Type B pancreatic cell (in vitro differentiated cells): ENCODE data around the gene C1orf35. TPM values are rescaled to one million over a fixed set of nuclear protein-coding genes. Genes with fewer than 3 reads are reported as not detected.

Experiments
- DNase-seq: peaks from one replicate; pipeline ENCODE4 v3.0.0; 2021; ENCODE audit warnings: mixed read lengths; ENCODE audit not compliant: unreplicated experiment; ENCODE audit errors: extremely low spot score
- H3K27ac Mint-ChIP-seq: 2 replicates; pipeline ENCODE4 v1.8.0; 2021; ENCODE audit warnings: mild to moderate bottlenecking, mixed read lengths
- H3K27me3 Mint-ChIP-seq: 2 replicates; pipeline ENCODE4 v1.8.0; 2021; ENCODE audit warnings: mixed read lengths
- H3K36me3 Mint-ChIP-seq: 2 replicates; pipeline ENCODE4 v1.8.0; 2021; ENCODE audit warnings: mixed read lengths
- H3K4me1 Mint-ChIP-seq: one replicate; pipeline ENCODE4 v1.8.0; 2021; ENCODE audit warnings: mixed read lengths; ENCODE audit not compliant: unreplicated experiment
- H3K4me3 Mint-ChIP-seq: 2 replicates; pipeline ENCODE4 v1.8.0; 2021; ENCODE audit warnings: mild to moderate bottlenecking, mixed read lengths
- H3K9me3 Mint-ChIP-seq: 2 replicates; pipeline ENCODE4 v1.8.0; 2021; ENCODE audit warnings: mixed read lengths
- total RNA-seq: library from RNA; stranded (reverse); gene quantifications from 2 replicates; pipeline ENCODE4 v1.2.1, GENCODE V29; 2021; ENCODE audit warnings: low replicate concordance
- TF ChIP-seq, protein P1 (sequence below): fragments of 200-600 bp; sonication (generic); conservative IDR thresholded peaks from 2 replicates; pipeline ENCODE4 v1.5.0; 2021; ENCODE audit warnings: antibody characterized with exemption, mild to moderate bottlenecking

Gene C1orf35
- total RNA-seq, 1 donor from 2014 or later = 23.3 TPM

DNA sequence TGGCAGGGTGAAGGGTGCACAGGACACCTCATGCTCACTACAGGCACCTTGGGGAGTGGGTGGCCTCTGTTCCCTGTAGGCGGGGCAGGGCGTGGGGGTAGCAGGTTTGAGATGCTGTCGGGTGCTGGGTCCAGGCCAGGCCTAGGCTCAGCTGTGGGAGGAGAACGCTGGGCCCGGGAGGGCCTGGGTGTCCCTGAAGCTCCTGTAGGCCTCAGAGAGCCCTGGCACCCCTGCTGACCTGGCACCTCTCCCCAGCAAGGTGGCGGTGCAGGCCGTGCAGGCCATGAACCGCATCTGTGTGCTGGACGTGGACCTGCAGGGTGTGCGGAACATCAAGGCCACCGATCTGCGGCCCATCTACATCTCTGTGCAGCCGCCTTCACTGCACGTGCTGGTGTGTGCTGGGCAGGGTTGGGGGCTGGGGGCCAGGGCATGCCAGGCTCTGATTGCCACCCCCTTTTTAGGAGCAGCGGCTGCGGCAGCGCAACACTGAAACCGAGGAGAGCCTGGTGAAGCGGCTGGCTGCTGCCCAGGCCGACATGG is 44.1 kb upstream of the C1orf35 start:
- H3K36me3 Mint-ChIP-seq = no peaks in the 10 kb centered on the region
- no peak overlapping the region for H3K27ac Mint-ChIP-seq
- H3K4me1 Mint-ChIP-seq = peaks cover 15% of the 10 kb centered on the region
- H3K27me3 Mint-ChIP-seq = no peaks in the 10 kb centered on the region
- DNase-seq = no peak
- H3K4me3 Mint-ChIP-seq = no peak overlapping the region
- no peaks in the 10 kb centered on the region for H3K9me3 Mint-ChIP-seq
- TF ChIP-seq, protein P1, sequence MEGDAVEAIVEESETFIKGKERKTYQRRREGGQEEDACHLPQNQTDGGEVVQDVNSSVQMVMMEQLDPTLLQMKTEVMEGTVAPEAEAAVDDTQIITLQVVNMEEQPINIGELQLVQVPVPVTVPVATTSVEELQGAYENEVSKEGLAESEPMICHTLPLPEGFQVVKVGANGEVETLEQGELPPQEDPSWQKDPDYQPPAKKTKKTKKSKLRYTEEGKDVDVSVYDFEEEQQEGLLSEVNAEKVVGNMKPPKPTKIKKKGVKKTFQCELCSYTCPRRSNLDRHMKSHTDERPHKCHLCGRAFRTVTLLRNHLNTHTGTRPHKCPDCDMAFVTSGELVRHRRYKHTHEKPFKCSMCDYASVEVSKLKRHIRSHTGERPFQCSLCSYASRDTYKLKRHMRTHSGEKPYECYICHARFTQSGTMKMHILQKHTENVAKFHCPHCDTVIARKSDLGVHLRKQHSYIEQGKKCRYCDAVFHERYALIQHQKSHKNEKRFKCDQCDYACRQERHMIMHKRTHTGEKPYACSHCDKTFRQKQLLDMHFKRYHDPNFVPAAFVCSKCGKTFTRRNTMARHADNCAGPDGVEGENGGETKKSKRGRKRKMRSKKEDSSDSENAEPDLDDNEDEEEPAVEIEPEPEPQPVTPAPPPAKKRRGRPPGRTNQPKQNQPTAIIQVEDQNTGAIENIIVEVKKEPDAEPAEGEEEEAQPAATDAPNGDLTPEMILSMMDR = no peak

DNA sequence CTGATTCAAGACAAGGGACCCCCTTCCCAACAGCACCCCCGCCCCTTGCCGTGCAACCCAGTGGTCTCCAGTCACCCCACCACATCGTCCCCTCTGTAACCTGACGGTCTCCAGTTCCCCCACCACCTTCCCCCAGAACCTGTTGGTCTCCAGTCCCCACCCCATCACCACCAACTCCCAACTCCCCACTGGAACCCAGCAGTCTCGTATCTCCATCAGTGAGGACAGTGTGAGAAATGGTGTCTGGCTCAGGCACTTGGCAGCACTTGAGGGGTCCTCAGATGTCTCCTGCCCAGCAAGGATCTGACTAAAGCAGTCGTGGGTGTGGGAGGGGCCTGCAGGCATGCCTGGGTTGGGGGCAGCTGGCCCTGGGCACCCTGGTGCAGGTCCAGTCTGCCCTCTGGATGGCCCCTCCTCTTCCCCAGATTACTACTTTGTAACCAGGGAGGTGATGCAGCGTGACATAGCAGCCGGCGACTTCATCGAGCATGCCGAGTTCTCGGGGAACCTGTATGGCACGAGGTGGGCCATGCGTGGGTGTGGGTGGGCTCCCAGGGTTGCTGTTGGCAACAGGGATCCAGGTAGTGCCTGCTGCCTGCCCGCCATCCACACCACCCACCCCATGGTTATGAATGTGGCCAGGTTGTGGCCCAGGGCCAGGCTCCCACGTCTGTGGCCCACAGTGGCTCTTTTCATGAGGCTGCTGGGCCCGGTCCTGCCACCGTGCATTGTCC is 43.5 kb upstream of the C1orf35 start:
- no peaks in the 10 kb centered on the region for H3K27me3 Mint-ChIP-seq

DNA sequence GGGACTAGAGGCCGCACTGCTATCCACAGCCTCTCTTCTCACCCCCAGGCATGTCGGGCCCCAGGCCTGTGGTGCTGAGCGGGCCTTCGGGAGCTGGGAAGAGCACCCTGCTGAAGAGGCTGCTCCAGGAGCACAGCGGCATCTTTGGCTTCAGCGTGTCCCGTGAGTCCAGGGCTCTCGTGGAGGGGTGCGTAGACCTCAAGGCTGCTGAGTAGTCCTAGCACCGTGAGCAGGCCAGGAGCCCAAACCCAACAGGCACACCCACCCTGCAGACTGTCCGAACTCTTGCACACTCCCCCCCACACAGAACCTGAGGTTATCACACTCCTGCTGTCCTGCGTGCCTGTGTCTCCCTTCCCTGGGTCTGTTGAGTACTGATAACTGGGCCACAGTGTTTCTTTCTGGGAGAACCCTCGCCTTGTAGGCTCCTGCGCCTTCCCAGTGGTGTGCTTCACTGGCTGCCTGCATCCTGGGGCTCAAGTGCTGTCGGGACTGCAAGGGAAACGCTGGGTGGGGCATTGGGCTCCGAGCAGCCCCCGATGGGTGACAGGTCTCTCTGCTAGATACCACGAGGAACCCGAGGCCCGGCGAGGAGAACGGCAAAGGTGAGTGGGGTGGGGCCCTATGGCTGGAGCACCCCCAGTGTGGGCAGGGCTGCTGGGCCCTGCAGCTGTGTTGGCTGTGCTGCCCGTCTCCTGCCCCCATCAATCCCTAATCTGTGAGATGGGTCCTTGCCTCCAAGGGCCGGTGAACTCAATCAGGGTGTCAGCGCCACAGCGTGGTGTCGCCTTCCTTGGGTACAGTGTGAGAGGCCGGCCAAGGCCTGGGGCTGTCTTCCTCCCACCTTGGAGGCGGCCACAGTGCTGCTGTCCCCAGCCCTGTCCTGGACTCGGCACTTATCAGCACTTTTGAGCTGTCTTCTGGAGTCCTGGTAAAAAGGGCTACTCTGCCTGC is 42.6 kb upstream of the C1orf35 start:
- Mint-ChIP-seq H3K9me3 (no peaks in the 10 kb centered on the region), H3K4me3 (no peak overlapping the region), H3K27me3 (no peaks in the 10 kb centered on the region), H3K4me1 (peaks cover 15% of the 10 kb centered on the region), H3K36me3 (no peaks in the 10 kb centered on the region), H3K27ac (no peak overlapping the region)
- TF ChIP-seq, protein P1 = no peak
- no peak for DNase-seq

More for the DNA sequence above, 43.5 kb upstream of the C1orf35 start:
- no peaks in the 10 kb centered on the region for H3K36me3 Mint-ChIP-seq
- no peaks in the 10 kb centered on the region for H3K9me3 Mint-ChIP-seq
- no peak overlapping the region for H3K4me3 Mint-ChIP-seq
- peaks cover 15% of the 10 kb centered on the region for H3K4me1 Mint-ChIP-seq
- no peak overlapping the region for H3K27ac Mint-ChIP-seq
- TF ChIP-seq, protein P1 = no peak
- DNase-seq = no peak

DNA sequence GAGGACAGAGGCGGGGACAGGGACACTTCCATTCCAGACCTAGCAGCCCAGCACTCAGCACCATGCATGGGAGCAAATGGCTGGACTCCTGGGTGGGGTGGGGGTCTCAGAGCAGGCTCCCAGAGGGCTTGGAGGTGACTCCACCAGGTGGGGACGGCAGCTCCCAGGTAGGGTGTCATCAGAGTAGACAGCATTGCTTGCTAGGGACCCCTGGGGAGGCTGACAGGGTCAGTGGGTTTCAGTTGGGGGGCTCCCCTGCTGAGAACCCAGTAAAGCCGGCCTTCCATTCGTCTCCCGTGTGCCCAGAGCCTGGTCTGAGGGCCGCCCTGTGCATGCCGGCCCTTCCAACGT is 41.8 kb upstream of the C1orf35 start:
- Mint-ChIP-seq H3K4me1 (peaks cover 15% of the 10 kb centered on the region), H3K9me3 (no peaks in the 10 kb centered on the region), H3K27ac (peak overlapping the region; percentile 41), H3K4me3 (no peak overlapping the region), H3K36me3 (no peaks in the 10 kb centered on the region), H3K27me3 (peaks cover under 1% of the 10 kb centered on the region)
- no peak for DNase-seq
- TF ChIP-seq, protein P1 = no peak

DNA sequence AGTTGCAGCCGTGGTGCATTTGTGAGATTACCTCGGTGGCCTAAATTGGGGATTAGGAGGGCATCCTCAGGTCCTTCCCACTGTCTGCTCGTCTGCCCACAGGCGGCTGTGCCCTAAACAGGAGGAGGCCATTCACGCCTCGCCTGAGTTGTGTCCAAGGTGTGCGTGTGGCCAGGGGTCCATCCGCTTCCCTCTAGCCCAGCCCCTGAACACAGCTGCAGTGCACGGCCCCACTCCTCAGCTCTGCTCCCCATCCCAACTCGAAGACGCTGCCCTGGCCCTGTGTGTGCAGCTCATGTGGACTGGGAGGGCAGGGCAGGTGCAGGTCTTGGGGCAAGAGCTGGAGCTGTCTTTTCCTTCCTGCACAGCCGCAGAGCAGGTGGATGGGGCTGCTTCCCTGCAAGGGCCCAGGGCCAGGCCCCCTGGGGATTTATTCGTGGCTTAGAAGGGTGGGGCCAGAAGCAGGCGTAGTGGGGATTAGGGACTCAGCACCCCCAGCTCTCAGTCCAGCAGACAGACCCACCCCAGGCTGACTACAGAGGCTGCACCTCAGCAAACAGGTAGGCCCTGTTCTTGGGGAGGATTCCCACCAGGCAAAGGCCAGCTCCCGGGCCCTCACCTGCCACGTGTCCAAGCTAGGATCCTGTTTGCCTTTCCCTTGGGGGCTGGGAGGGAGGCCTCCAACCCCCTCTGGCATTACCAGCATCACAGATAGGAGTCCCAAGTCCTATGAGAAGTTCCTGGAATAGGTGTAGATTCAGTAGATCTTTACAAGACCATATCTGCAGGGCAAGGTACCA is 41.3 kb upstream of the C1orf35 start:
- Mint-ChIP-seq H3K27me3 (peaks cover 5% of the 10 kb centered on the region), H3K4me1 (peaks cover 15% of the 10 kb centered on the region), H3K9me3 (no peaks in the 10 kb centered on the region), H3K36me3 (no peaks in the 10 kb centered on the region), H3K4me3 (no peak overlapping the region), H3K27ac (peak overlapping the region; percentile 74)
- DNase-seq = no peak
- TF ChIP-seq, protein P1 = no peak
